HepG2 (cell line): Measurements from ENCODE around the gene MPHOSPH8. TPM values are rescaled to one million over a fixed set of nuclear protein-coding genes. Genes with fewer than 3 reads are reported as not detected.

Experiments
- ELF1 ChIP-seq: sonication (generic); formaldehyde crosslinking; IDR thresholded peaks from 2 replicates; pipeline ENCODE4 v1.4.0; 2020; ENCODE audit warnings: missing genetic modification reagents
- ELF4 ChIP-seq: sonication (generic); formaldehyde crosslinking; IDR thresholded peaks from 2 replicates; pipeline ENCODE4 v1.5.0; 2020; ENCODE audit warnings: missing genetic modification reagents, mild to moderate bottlenecking, moderate library complexity, borderline replicate concordance
- ETV5 ChIP-seq: IDR thresholded peaks from 2 replicates; pipeline ENCODE4 v1.6.1; 2018; ENCODE audit warnings: missing biosample characterization, missing genetic modification reagents, inconsistent platforms, borderline replicate concordance
- GABPB1 ChIP-seq: IDR thresholded peaks from 2 replicates; pipeline ENCODE4 v1.6.1; 2016; ENCODE audit warnings: mild to moderate bottlenecking, missing genetic modification reagents, moderate library complexity, missing compliant biosample characterization
- GATA4 ChIP-seq: sonication (generic); IDR thresholded peaks from 2 replicates; pipeline ENCODE4 v1.6.1; 2016; ENCODE audit warnings: antibody characterized with exemption, low read depth, borderline replicate concordance
- GATAD1 ChIP-seq: IDR thresholded peaks from 2 replicates; pipeline ENCODE4 v1.6.1; 2016; ENCODE audit warnings: missing genetic modification reagents, missing compliant biosample characterization
- HMGXB4 ChIP-seq, 2 experiments: sonication (generic) in 1 of 2; formaldehyde crosslinking in 1 of 2; IDR thresholded peaks; 2 replicates each; pipeline versions ENCODE4 v1.4.0 to v1.6.1; 2018 to 2020; ENCODE audit warnings: missing genetic modification reagents in 2 of 2, borderline replicate concordance in 1 of 2, low read depth in 1 of 2, mild to moderate bottlenecking in 1 of 2, missing biosample characterization in 1 of 2
- MAX ChIP-seq: IDR thresholded peaks from 2 replicates; pipeline ENCODE4 v1.6.1; 2012; ENCODE audit warnings: inconsistent platforms
- NFKB2 ChIP-seq: sonication (generic); formaldehyde crosslinking; IDR thresholded peaks from 2 replicates; pipeline ENCODE4 v1.4.0; 2020; ENCODE audit warnings: missing genetic modification reagents, borderline replicate concordance
- NONO ChIP-seq, 2 experiments: fragments of 450-650 bp in 1 of 2; sonication (generic) in 1 of 2; formaldehyde crosslinking in 1 of 2; IDR thresholded peaks in 1 of 2; conservative IDR thresholded peaks in 1 of 2; 2 replicates each; pipeline versions ENCODE4 v1.6.1 to v1.8.0; 2017 to 2022; ENCODE audit warnings: mild to moderate bottlenecking in 1 of 2, missing genetic modification reagents in 1 of 2, moderate library complexity in 1 of 2
- POGZ ChIP-seq: sonication (generic); formaldehyde crosslinking; IDR thresholded peaks from 2 replicates; pipeline ENCODE4 v1.4.0; 2020; ENCODE audit warnings: mild to moderate bottlenecking, missing genetic modification reagents
- POLR2AphosphoS5 ChIP-seq: IDR thresholded peaks from 2 replicates; pipeline ENCODE4 v1.6.1; 2012; ENCODE audit warnings: low read depth, low read length
- SAP130 ChIP-seq: IDR thresholded peaks from 2 replicates; pipeline ENCODE4 v1.6.1; 2016; ENCODE audit warnings: low read depth
- STAG1 ChIP-seq: sonication (generic); formaldehyde crosslinking; IDR thresholded peaks from 2 replicates; pipeline ENCODE4 v1.4.0; 2020; ENCODE audit warnings: missing genetic modification reagents
- TAF1 ChIP-seq: sonication (generic); formaldehyde crosslinking; IDR thresholded peaks from 2 replicates; pipeline ENCODE4 v1.4.0; 2020; ENCODE audit warnings: missing genetic modification reagents
- TEAD3 ChIP-seq: optimal IDR thresholded peaks from 2 replicates; pipeline ENCODE3; 2016; ENCODE audit warnings: borderline replicate concordance
- THAP11 ChIP-seq: IDR thresholded peaks from 2 replicates; pipeline ENCODE4 v1.6.1; 2016; ENCODE audit warnings: missing biosample characterization, missing genetic modification reagents
- WIZ ChIP-seq: sonication (generic); formaldehyde crosslinking; IDR thresholded peaks from 2 replicates; pipeline ENCODE4 v1.5.1; 2020; ENCODE audit warnings: mild to moderate bottlenecking, missing genetic modification reagents
- YEATS2 ChIP-seq: sonication (generic); formaldehyde crosslinking; IDR thresholded peaks from 2 replicates; pipeline ENCODE4 v1.4.0; 2020; ENCODE audit warnings: missing genetic modification reagents, borderline replicate concordance
- ZMYM4 ChIP-seq: sonication (generic); formaldehyde crosslinking; IDR thresholded peaks from 2 replicates; pipeline ENCODE4 v1.8.1; 2023; ENCODE audit warnings: mild to moderate bottlenecking, missing genetic modification reagents
- ZNF235 ChIP-seq: sonication (generic); formaldehyde crosslinking; IDR thresholded peaks from 2 replicates; pipeline ENCODE4 v1.8.1; 2023; ENCODE audit warnings: mild to moderate bottlenecking, missing genetic modification reagents, borderline replicate concordance
- ZNF281 ChIP-seq: sonication (generic); formaldehyde crosslinking; IDR thresholded peaks from 2 replicates; pipeline ENCODE4 v1.4.0; 2020; ENCODE audit warnings: missing genetic modification reagents, borderline replicate concordance
- ZNF570 ChIP-seq: sonication (generic); formaldehyde crosslinking; IDR thresholded peaks from 2 replicates; pipeline ENCODE4 v1.4.0; 2020; ENCODE audit warnings: mild to moderate bottlenecking, missing genetic modification reagents, borderline replicate concordance
- polyA plus RNA-seq, 8 experiments: library from polyadenylated mRNA; depleted of rRNA in 3 of 8; stranded (reverse) in 7 of 8; unstranded in 1 of 8; fragments of >200 nt; fragmentation: Illumina TruSeq in 4 of 8; extraction: Trizol in 4 of 8; gene quantifications; 2 replicates each; pipeline versions ENCODE4 v1.2.1 to v1.2.3, GENCODE V29; 2011 to 2016; ENCODE audit warnings: low read depth in 4 of 8, missing spikeins in 1 of 8, mixed read lengths in 1 of 8; ENCODE audit not compliant: insufficient read depth in 1 of 8
- total RNA-seq, 5 experiments: library from RNA; depleted of rRNA; stranded (reverse); fragments of >200 nt; fragmentation: Illumina TruSeq; extraction: Trizol; gene quantifications; 2 replicates each; pipeline ENCODE4 v1.2.3, GENCODE V29; 2016; ENCODE audit warnings: low read depth in 1 of 5

The MPHOSPH8 gene
- total and polyA plus RNA-seq, 2 of the 13 experiments (the other 11 are each of a cell fraction or from before 2014, with no cell fraction given), result 17.3 to 20.9 TPM

DNA sequence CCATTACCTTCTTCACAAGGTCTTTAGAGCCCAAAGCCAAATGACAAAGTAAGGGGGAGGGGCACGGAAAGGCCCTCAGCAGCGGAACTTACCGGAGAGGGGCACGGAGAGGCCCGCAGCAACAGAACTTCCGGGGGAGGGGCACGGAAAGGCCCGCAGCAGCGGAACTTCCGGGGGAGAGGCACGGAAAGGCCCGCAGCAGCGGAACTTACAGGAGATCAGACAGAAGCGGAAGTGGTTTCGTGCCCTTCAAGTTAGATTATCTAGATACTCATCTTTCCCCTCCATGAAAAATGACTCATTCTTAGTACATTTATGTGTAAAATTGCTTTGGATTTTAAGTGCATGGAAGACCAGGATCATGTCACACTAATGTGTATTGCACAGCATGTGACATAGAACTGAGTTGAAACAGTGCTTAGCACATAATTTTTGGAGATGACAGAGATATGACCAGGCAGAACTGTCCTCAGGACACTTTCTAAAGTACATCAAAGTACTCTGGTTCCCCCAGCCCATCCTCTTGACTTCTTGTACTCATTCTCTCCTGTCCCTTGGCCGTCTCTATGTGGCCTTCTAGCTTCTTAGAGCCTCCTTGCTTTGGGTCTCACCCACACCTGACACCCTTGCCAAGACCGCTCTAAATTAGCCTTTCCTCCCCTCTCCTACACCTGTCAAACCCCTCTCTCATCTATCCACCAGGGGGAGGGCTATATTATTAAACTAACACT is 46.4 kb upstream of the MPHOSPH8 start (continued):
- TF ChIP-seq NFKB2 (CRISPR knock-in tag) (no peak), GATA4 (no peak), ELF1 (peak; percentile 75), THAP11 (CRISPR knock-in tag) (peak; percentile 49; the same call in 1 of the 2 replicates), NONO (IDR thresholded peaks at IDR 0.05) (no peak), NONO (CRISPR knock-in tag; conservative IDR thresholded peaks at IDR 0.05) (0 out of 2 replicates have a peak, but pooled peaks have one; percentile 41), TEAD3 (CRISPR knock-in tag) (no peak), GABPB1 (CRISPR knock-in tag) (peak; percentile 93), WIZ (CRISPR knock-in tag) (peak; percentile 40; the same call in 1 of the 2 replicates), ZNF235 (CRISPR knock-in tag) (no peak), TAF1 (CRISPR knock-in tag) (0 out of 2 replicates have a peak, but pooled peaks have one; percentile 18), MAX (0 out of 2 replicates have a peak, but pooled peaks have one; percentile 36), GATAD1 (0 out of 2 replicates have a peak, but pooled peaks have one; percentile 12), SAP130 (CRISPR knock-in tag) (peak; percentile 51), HMGXB4 (CRISPR knock-in tag; IDR thresholded peaks at IDR 0.05; ENCODE audit: borderline replicate concordance in 1 of 2, low read depth in 1 of 2) (0 out of 4 replicates have a peak, but pooled peaks of 1 of the 2 experiments have one; percentile 12), ZMYM4 (peak; percentile 49; the same call in 1 of the 2 replicates), YEATS2 (CRISPR knock-in tag) (peak; percentile 36; the same call in 1 of the 2 replicates), STAG1 (CRISPR knock-in tag) (no peak), ELF4 (CRISPR knock-in tag) (peak; percentile 43; the same call in 1 of the 2 replicates), ZNF570 (no peak), ETV5 (peak; percentile 46; the same call in 1 of the 2 replicates), POGZ (CRISPR knock-in tag) (peak; percentile 26; the same call in 1 of the 2 replicates), POLR2AphosphoS5 (peak; percentile 43; the same call in 1 of the 2 replicates), ZNF281 (CRISPR knock-in tag) (peak; percentile 66)
